GM12892 (cell line): ENCODE measurements around the gene BLCAP.

Experiments used
- POLR2A ChIP-seq: IDR thresholded peaks from 2 replicates; pipeline ENCODE4 v1.6.1; 2011; ENCODE audit warnings: low read depth, low read length, control low read depth
- POLR2AphosphoS5 ChIP-seq: IDR thresholded peaks from 2 replicates; pipeline ENCODE4 v1.6.1; 2011; ENCODE audit warnings: low read depth, low read length, control low read depth
- TAF1 ChIP-seq: IDR thresholded peaks from 2 replicates; pipeline ENCODE4 v1.6.1; 2011; ENCODE audit warnings: low read depth, mild to moderate bottlenecking, control low read depth, low read length, borderline replicate concordance

GRCh38 chr20:37481610-37482009 lies 46.1 kb downstream of the BLCAP start:
- TF ChIP-seq TAF1, result no peak
- TF ChIP-seq POLR2A, result no peak
- TF ChIP-seq POLR2AphosphoS5, result no peak
